SK-N-SH treated with all-trans-retinoic acid at 6 μM for 48 hours (cell line): ENCODE results near the gene BMP15.

Experiments used
- ATAC-seq: fragments of 200-7000 bp; cut with Tn5 transposase; 3 replicates; pipeline ENCODE4 v1.9.1; 2020; ENCODE audit warnings: mild to moderate bottlenecking, moderate library complexity
- BACH2 ChIP-seq: fragments of 250-450 bp; sonication (Bioruptor Pico); IDR thresholded peaks from 2 replicates; pipeline ENCODE4 v1.9.0; 2021; ENCODE audit warnings: mild to moderate bottlenecking, borderline replicate concordance
- CSDC2 ChIP-seq: fragments of 250-450 bp; sonication (Bioruptor Pico); IDR thresholded peaks from 2 replicates; pipeline ENCODE4 v1.5.0; 2020; ENCODE audit warnings: mild to moderate bottlenecking, moderate library complexity
- ESRRG ChIP-seq: fragments of 250-450 bp; sonication (Bioruptor Pico); IDR thresholded peaks from 2 replicates; pipeline ENCODE4 v1.6.1; 2021; ENCODE audit warnings: mild to moderate bottlenecking
- GLIS3 ChIP-seq: fragments of 250-450 bp; sonication (Bioruptor Pico); IDR thresholded peaks from 2 replicates; pipeline ENCODE4 v1.5.0; 2020; ENCODE audit warnings: mild to moderate bottlenecking, moderate library complexity
- ISL1 ChIP-seq: fragments of 250-450 bp; sonication (Bioruptor Pico); IDR thresholded peaks from 2 replicates; pipeline ENCODE4 v2.1.2; 2022; ENCODE audit warnings: mild to moderate bottlenecking, moderate library complexity
- PPARA ChIP-seq: fragments of 250-450 bp; sonication (Bioruptor Pico); IDR thresholded peaks from 2 replicates; pipeline ENCODE4 v1.5.0; 2020; ENCODE audit warnings: mild to moderate bottlenecking, borderline replicate concordance
- RARB ChIP-seq: fragments of 250-450 bp; sonication (Bioruptor Pico); IDR thresholded peaks from 2 replicates; pipeline ENCODE4 v1.8.0; 2021; ENCODE audit warnings: mild to moderate bottlenecking, moderate library complexity
- SNAI2 ChIP-seq: fragments of 250-450 bp; sonication (Bioruptor Pico); IDR thresholded peaks from 2 replicates; pipeline ENCODE4 v1.5.0; 2020; ENCODE audit warnings: mild to moderate bottlenecking, moderate library complexity
- TCF4 ChIP-seq: fragments of 250-450 bp; sonication (Bioruptor Pico); IDR thresholded peaks from 2 replicates; pipeline ENCODE4 v1.8.0; 2021; ENCODE audit warnings: mild to moderate bottlenecking, moderate library complexity, borderline replicate concordance
- TOX ChIP-seq: fragments of 250-450 bp; sonication (Bioruptor Pico); IDR thresholded peaks from 2 replicates; pipeline ENCODE4 v1.8.0; 2021; ENCODE audit warnings: mild to moderate bottlenecking, moderate library complexity, borderline replicate concordance
- ZC3H10 ChIP-seq: fragments of 250-450 bp; sonication (Bioruptor Pico); IDR thresholded peaks from 2 replicates; pipeline ENCODE4 v1.5.1; 2021; ENCODE audit warnings: mild to moderate bottlenecking, moderate library complexity
- ZFP3 ChIP-seq: fragments of 250-450 bp; sonication (Bioruptor Pico); IDR thresholded peaks from 2 replicates; pipeline ENCODE4 v1.5.0; 2020; ENCODE audit warnings: mild to moderate bottlenecking, moderate library complexity
- ZFP30 ChIP-seq: fragments of 450-650 bp; formaldehyde crosslinking; IDR thresholded peaks from 2 replicates; pipeline ENCODE4 v1.5.0; 2022; ENCODE audit warnings: mild to moderate bottlenecking, moderate library complexity
- ZNF565 ChIP-seq: fragments of 450-650 bp; formaldehyde crosslinking; conservative IDR thresholded peaks from 2 replicates; pipeline ENCODE4 v1.5.0; 2020; ENCODE audit warnings: low read depth, mild to moderate bottlenecking, moderate library complexity
- ZNF70 ChIP-seq: fragments of 450-650 bp; formaldehyde crosslinking; IDR thresholded peaks from 2 replicates; pipeline ENCODE4 v1.5.0; 2020; ENCODE audit warnings: mild to moderate bottlenecking, moderate library complexity
- TF ChIP-seq, protein P1 (sequence below): fragments of 250-450 bp; sonication (Bioruptor Pico); IDR thresholded peaks from 2 replicates; pipeline ENCODE4 v1.8.0; 2020; ENCODE audit warnings: mild to moderate bottlenecking, moderate library complexity, borderline replicate concordance
- TF ChIP-seq, protein P2 (sequence below): fragments of 250-450 bp; sonication (Bioruptor Pico); IDR thresholded peaks from 2 replicates; pipeline ENCODE4 v1.8.0; 2021; ENCODE audit warnings: low read depth, mild to moderate bottlenecking, moderate library complexity, borderline replicate concordance
- TF ChIP-seq, protein P3 (sequence below): fragments of 250-450 bp; sonication (Bioruptor Pico); IDR thresholded peaks from 2 replicates; pipeline ENCODE4 v1.5.1; 2021; ENCODE audit warnings: mild to moderate bottlenecking, moderate library complexity
- TF ChIP-seq, protein P4 (sequence below): fragments of 250-450 bp; sonication (Bioruptor Pico); IDR thresholded peaks from 2 replicates; pipeline ENCODE4 v1.5.1; 2020; ENCODE audit warnings: low read depth, mild to moderate bottlenecking, moderate library complexity
- TF ChIP-seq, protein P5 (sequence below): fragments of 250-450 bp; sonication (Bioruptor Pico); IDR thresholded peaks from 2 replicates; pipeline ENCODE4 v1.5.0; 2020; ENCODE audit warnings: mild to moderate bottlenecking, moderate library complexity

BMP15 gene

DNA sequence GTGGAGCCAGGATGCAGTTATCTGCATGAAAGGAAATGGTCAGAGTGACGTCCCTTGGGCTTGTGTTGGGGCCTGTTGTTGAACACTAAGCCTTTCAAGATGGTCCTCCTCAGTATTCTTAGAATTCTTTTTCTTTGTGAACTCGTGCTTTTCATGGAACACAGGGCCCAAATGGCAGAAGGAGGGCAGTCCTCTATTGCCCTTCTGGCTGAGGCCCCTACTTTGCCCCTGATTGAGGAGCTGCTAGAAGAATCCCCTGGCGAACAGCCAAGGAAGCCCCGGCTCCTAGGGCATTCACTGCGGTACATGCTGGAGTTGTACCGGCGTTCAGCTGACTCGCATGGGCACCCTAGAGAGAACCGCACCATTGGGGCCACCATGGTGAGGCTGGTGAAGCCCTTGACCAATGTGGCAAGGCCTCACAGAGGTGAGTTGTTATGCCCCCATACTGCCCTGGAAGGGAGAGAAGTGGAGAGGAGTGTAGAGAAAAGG, at the start of gene BMP15:
Gene BMP15 (plus strand): TSS at position 51 of the 492 bp plus-strand sequence. CDS start 49 bp downstream, at position 100.
- no peak for ATAC-seq
- no peak for TF ChIP-seq CSDC2 (CRISPR knock-in tag)
- no peak for TF ChIP-seq SNAI2 (CRISPR knock-in tag)
- TF ChIP-seq RARB (CRISPR knock-in tag): no peak
- TF ChIP-seq BACH2 (CRISPR knock-in tag): no peak
- TF ChIP-seq ESRRG (CRISPR knock-in tag): no peak
- TF ChIP-seq ZNF565: no peak
- no peak for TF ChIP-seq PPARA (CRISPR knock-in tag)
- TF ChIP-seq ZFP30 (CRISPR knock-in tag): no peak
- TF ChIP-seq, protein P1, sequence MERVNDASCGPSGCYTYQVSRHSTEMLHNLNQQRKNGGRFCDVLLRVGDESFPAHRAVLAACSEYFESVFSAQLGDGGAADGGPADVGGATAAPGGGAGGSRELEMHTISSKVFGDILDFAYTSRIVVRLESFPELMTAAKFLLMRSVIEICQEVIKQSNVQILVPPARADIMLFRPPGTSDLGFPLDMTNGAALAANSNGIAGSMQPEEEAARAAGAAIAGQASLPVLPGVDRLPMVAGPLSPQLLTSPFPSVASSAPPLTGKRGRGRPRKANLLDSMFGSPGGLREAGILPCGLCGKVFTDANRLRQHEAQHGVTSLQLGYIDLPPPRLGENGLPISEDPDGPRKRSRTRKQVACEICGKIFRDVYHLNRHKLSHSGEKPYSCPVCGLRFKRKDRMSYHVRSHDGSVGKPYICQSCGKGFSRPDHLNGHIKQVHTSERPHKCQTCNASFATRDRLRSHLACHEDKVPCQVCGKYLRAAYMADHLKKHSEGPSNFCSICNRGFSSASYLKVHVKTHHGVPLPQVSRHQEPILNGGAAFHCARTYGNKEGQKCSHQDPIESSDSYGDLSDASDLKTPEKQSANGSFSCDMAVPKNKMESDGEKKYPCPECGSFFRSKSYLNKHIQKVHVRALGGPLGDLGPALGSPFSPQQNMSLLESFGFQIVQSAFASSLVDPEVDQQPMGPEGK: no peak
- TF ChIP-seq, protein P2, sequence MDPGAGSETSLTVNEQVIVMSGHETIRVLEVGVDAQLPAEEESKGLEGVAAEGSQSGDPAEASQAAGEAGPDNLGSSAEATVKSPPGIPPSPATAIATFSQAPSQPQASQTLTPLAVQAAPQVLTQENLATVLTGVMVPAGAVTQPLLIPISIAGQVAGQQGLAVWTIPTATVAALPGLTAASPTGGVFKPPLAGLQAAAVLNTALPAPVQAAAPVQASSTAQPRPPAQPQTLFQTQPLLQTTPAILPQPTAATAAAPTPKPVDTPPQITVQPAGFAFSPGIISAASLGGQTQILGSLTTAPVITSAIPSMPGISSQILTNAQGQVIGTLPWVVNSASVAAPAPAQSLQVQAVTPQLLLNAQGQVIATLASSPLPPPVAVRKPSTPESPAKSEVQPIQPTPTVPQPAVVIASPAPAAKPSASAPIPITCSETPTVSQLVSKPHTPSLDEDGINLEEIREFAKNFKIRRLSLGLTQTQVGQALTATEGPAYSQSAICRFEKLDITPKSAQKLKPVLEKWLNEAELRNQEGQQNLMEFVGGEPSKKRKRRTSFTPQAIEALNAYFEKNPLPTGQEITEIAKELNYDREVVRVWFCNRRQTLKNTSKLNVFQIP (CRISPR knock-in tag): no peak
- TF ChIP-seq GLIS3 (CRISPR knock-in tag): no peak
- TF ChIP-seq TOX (CRISPR knock-in tag): no peak
- TF ChIP-seq, protein P3, sequence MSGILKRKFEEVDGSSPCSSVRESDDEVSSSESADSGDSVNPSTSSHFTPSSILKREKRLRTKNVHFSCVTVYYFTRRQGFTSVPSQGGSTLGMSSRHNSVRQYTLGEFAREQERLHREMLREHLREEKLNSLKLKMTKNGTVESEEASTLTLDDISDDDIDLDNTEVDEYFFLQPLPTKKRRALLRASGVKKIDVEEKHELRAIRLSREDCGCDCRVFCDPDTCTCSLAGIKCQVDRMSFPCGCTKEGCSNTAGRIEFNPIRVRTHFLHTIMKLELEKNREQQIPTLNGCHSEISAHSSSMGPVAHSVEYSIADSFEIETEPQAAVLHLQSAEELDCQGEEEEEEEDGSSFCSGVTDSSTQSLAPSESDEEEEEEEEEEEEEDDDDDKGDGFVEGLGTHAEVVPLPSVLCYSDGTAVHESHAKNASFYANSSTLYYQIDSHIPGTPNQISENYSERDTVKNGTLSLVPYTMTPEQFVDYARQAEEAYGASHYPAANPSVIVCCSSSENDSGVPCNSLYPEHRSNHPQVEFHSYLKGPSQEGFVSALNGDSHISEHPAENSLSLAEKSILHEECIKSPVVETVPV (CRISPR knock-in tag): no peak
- TF ChIP-seq ISL1 (CRISPR knock-in tag): no peak
- no peak for TF ChIP-seq ZC3H10 (CRISPR knock-in tag)
- TF ChIP-seq, protein P4, sequence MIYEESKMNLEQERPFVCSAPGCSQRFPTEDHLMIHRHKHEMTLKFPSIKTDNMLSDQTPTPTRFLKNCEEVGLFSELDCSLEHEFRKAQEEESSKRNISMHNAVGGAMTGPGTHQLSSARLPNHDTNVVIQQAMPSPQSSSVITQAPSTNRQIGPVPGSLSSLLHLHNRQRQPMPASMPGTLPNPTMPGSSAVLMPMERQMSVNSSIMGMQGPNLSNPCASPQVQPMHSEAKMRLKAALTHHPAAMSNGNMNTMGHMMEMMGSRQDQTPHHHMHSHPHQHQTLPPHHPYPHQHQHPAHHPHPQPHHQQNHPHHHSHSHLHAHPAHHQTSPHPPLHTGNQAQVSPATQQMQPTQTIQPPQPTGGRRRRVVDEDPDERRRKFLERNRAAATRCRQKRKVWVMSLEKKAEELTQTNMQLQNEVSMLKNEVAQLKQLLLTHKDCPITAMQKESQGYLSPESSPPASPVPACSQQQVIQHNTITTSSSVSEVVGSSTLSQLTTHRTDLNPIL (CRISPR knock-in tag): no peak
- TF ChIP-seq ZNF70 (CRISPR knock-in tag): no peak
- TF ChIP-seq ZFP3 (CRISPR knock-in tag): no peak
- TF ChIP-seq, protein P5, sequence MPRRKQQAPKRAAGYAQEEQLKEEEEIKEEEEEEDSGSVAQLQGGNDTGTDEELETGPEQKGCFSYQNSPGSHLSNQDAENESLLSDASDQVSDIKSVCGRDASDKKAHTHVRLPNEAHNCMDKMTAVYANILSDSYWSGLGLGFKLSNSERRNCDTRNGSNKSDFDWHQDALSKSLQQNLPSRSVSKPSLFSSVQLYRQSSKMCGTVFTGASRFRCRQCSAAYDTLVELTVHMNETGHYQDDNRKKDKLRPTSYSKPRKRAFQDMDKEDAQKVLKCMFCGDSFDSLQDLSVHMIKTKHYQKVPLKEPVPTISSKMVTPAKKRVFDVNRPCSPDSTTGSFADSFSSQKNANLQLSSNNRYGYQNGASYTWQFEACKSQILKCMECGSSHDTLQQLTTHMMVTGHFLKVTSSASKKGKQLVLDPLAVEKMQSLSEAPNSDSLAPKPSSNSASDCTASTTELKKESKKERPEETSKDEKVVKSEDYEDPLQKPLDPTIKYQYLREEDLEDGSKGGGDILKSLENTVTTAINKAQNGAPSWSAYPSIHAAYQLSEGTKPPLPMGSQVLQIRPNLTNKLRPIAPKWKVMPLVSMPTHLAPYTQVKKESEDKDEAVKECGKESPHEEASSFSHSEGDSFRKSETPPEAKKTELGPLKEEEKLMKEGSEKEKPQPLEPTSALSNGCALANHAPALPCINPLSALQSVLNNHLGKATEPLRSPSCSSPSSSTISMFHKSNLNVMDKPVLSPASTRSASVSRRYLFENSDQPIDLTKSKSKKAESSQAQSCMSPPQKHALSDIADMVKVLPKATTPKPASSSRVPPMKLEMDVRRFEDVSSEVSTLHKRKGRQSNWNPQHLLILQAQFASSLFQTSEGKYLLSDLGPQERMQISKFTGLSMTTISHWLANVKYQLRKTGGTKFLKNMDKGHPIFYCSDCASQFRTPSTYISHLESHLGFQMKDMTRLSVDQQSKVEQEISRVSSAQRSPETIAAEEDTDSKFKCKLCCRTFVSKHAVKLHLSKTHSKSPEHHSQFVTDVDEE (CRISPR knock-in tag): no peak
- TF ChIP-seq, all 23 proteins: peak for 0

DNA sequence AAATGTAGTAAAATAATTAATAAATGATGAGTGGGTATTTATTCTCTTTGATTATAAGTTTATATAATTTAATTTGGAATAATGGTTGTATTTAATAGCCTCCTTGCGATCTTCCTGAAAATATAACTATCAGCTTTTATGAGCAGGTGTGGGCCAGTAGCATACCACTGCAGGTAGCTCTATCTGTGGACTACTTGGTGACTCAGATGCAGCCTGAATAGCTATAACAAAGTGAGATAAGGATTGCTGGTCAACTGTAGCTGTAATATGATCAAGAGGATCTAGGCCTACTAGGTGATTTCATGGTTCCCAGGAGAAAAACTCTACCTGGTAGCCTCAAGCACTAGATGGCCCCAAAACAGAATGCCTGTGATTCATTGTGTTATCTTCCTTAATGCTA, 47.1 kb upstream of the BMP15 start:
- ATAC-seq: no peak

More for the DNA sequence above, 47.1 kb upstream of the BMP15 start:
- TF ChIP-seq, protein P1: no peak
- TF ChIP-seq TCF4 (CRISPR knock-in tag) (no peak), ESRRG (CRISPR knock-in tag) (no peak), RARB (CRISPR knock-in tag) (no peak), TOX (CRISPR knock-in tag) (no peak), ZNF70 (CRISPR knock-in tag) (no peak), ZFP3 (CRISPR knock-in tag) (no peak), ISL1 (CRISPR knock-in tag) (no peak), GLIS3 (CRISPR knock-in tag) (no peak)
- TF ChIP-seq, all 23 proteins: peak for 0
